HG03045 (cell line): ENCODE measurements around the gene UBE2QL1.
"Not testable (repeated sequence)": the region's sequence is repeated elsewhere in the genome, so short reads cannot be mapped to it uniquely, and the experiment has no call there.

Experiments used
- ATAC-seq: cut with Tn5 transposase; IDR thresholded peaks from one replicate; pipeline ENCODE4 v1.9.1; 2021; ENCODE audit warnings: mild to moderate bottlenecking, moderate library complexity; ENCODE audit not compliant: unreplicated experiment

UBE2QL1 gene

GRCh38 chr5:6494939-6495338, 46.3 kb downstream of the UBE2QL1 start:
- no peak for ATAC-seq

- no peak for ATAC-seq
Observed at GRCh38 chr5:6495433-6496206, 47.0 kb downstream of the UBE2QL1 start.

DNA sequence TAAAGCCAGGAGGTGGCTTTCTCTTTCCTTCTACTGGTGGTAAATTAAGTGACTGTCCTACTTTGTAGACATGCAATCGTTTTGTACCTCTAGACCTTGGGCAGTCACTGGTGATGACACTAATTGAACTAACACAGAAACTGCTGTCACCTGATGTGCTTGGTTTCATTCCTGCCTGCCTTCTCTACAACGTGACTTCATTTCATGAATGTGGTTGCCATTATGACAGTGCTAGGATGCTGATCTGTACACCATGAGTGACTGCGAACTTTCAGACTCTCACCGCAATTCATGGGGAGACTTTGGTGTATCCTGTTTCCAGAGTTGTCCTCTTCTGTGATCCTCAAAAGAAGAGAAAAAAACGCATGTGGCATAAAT, 47.5 kb downstream of the UBE2QL1 start:
- peak; percentile 92 for ATAC-seq

DNA sequence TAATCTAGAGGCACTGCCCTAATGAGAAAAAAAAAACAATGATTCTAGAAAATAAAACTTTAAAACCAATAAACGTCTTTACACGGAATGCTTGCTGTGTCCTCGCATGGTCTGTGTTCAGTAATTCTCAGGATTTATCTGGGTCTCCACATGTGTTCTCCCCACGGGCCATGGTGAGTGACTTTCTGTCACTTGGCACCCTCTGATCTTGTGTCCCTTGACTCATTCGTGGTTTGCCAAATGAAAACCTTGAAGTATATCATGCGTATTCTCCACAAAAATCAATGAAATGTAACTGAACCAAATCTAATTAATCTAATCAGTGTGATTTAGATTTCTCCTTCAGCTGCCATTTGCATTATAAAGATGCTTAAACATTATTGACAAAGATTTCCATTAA, 48.0 kb downstream of the UBE2QL1 start:
- no peak for ATAC-seq

DNA sequence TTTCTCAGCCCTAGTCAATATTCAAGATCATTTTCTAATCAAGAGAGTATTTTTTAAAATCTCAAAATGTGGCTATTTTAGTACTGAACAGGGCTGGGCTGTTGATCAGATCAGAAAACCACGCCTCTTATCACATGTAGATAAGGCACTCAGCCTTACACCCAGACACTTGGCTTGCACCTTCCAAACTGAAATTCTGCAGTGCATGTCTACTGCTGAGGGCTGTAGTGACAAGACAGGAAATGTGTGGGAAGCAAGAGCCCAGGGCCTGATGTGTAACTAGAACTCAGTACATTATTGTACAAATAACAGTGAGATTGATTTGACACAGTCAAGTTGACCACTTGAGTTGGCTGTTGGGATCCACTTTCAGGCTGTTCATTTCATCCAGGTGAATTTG, 48.6 kb downstream of the UBE2QL1 start:
- ATAC-seq = no peak

DNA sequence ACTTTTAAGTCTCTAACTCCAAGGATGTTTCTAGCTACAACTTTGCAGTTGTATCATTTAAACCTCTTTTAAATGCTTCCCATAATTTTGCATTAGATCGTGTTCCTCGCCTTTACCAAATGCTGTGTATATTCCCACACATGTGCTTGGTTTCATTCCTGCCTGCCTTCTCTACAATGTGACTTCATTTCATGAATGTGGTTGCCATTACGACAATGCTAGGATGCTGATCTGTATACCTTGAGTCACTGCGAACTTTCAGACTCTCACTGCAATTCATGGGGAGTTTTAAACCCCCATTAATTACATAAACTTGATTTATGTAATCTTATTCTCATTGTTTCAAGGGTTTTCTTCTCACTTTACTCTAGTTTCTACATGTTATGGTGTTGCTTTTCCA, 50.3 kb downstream of the UBE2QL1 start:
- ATAC-seq = no peak

- no peak for ATAC-seq
Observed at GRCh38 chr5:6501701-6502100, 53.0 kb downstream of the UBE2QL1 start.

GRCh38 chr5:6502421-6502820, 53.8 kb downstream of the UBE2QL1 start:
- ATAC-seq = no peak

DNA sequence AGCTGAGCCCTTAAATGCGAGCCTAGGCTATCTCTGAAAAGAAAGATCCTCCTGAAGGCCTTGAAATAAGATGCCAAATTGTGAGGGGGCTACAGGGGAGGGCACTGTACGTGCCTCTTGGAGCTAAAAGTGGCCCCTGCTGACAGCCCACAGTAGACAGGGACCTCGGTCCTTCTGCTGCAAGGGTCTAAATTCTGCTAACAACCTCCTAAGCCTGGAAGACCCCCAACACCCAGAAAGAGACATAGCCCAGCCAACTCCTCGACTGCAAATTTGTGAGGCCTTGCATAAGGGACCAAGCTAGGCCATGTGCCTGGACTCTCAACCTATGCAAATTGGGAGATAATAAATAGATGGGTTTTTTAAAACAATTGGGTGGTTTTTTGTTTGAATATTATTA, 54.7 kb downstream of the UBE2QL1 start:
- no peak for ATAC-seq

GRCh38 chr5:6504677-6505415, 56.2 kb downstream of the UBE2QL1 start:
- ATAC-seq = no peak

- ATAC-seq = no peak
Observed at GRCh38 chr5:6505416-6505755, 56.7 kb downstream of the UBE2QL1 start.

- ATAC-seq = no peak
Observed at GRCh38 chr5:6505783-6506557, 57.3 kb downstream of the UBE2QL1 start.

GRCh38 chr5:6506611-6507010, 58.0 kb downstream of the UBE2QL1 start:
- ATAC-seq = no peak

DNA sequence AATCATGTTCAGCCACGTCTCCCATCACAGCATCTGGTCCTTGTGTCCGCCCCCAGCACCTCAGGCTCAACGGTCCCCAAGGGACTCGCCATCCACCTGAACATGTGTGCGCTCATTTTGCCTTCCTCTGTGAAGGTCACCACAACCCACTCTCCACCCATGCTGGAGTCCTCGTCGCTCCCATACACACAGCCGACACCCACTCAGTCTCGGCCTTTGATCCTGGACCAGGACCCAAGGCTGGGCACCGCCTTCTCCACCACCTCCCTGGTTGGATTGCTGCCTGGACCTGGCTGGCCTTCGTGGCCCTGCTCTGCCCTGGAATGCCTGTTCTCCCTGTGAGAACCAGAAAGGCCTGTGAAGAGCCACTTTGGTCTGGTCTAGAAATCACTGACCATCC, 60.3 kb downstream of the UBE2QL1 start:
- ATAC-seq = no peak

DNA sequence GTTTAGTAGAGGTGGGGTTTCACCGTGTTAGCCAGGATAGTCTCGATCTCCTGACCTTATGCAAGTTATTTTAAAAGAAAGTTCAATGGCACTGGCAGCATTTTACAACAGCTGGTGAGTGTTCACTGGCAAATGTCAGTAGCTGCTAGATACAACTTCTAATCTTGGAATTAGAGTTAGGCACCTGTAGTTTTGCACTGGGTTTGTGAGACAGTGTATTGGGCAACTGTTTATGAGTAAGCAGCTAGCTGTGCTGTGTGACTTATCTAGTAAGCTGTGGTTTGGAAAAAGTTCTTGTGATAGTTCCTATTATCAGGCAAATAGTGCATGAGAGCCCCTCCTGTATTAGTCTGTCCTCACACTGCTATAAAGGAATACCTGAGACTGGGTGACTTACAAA, 61.5 kb downstream of the UBE2QL1 start:
- ATAC-seq = no peak

DNA sequence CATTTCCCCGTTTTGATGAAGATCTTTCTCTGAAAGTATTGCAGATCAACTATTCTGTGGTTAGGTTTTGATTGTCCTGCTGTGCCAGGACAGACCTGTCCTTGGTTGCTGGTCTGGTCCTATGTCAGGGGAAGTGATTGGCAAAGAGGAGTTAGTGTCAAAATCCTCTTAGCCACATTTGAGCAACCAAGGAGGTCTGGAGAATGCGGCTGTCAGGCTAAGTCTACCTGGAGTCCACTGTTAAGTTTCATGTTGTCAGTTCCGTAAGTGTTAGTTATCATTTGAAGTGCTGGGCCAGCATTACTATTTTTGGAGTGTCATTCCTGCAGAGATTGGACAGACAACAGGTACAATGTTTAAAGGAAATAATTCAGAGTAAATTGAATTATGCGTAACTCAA, 62.3 kb downstream of the UBE2QL1 start:
- ATAC-seq = no peak

GRCh38 chr5:6515812-6516211, 67.2 kb downstream of the UBE2QL1 start:
- not testable (repeated sequence) for ATAC-seq

DNA sequence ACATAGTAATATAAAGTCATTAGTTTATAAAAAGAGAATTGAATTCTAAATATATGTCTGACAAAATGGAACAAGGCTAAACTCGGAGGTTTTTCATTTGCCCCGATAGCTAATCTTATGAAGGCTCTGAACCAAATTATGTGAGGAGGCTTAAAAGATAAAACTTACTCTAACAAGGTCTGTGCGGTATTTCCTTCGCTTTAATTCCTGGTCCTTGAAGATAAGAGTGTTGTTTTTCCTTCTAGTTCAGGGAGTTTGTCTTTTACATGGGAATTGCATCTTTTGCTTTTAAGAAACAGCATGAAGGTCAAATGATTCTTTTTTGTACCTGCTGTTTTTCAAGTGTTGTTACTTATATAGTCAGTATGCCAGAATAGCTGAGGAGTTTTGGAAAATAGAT, 68.2 kb downstream of the UBE2QL1 start:
- no peak for ATAC-seq

DNA sequence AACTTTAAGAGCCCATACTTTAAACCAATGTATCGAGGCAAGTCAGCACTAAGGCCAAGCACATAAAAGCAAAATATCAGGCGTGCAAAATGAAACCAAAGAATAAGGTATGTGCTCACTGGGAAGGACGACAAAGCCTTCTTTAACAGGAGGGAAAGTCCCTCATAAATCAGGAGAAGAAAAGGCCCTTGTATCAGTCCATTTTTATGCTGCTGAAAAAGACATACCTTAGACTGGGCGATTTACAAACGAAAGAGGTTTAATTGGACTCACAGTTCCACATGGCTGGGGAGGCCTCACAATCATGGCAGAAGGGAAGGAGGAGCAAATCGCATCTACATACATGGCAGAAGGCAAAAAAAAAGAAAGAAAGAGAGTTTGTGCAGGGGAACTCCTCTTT, 68.9 kb downstream of the UBE2QL1 start:
- no peak for ATAC-seq

DNA sequence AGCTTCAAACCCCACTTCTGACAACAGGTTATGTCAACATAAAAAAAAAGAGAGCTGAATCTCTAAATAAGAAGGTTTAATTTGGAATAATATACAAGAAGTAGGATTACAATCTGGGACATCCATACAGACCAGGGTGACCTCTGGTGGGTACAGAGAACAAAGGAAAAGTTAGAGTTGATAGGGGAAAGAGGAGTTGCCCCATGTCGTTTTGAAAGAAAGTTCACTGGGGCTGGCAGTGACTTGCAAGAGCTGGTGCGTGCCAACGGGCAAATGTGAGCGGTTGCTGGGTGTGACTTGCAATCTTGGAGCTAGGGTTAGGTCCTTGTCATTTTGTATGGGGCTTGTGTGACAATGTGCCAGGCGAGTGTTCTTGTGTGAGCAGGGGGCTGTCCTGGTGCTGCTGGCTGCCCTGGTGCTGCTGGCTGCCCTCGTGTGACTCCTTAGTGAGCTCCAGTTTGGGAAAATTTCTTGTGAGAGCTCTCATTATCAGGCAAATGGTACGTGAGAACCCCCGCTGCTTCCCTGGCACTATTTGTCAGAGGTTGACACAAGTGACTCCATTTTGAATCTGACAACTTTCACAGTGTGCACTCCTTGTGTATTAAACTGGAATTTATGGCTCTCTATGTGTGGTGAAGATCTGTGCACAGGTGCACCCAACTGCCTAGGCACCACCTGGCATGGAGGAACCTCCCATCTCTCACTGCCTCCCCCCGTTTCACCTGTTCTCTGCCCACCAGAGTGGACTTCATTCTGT, 69.8 kb downstream of the UBE2QL1 start:
- no peak for ATAC-seq

- ATAC-seq = no peak
Observed at GRCh38 chr5:6520201-6520600, 71.5 kb downstream of the UBE2QL1 start.
